Measurements from ENCODE around the gene ADCY9.
"Not testable (repeated sequence)": the region's sequence is repeated elsewhere in the genome, so short reads cannot be mapped to it uniquely, and the experiment has no call there.

The ADCY9 gene

GRCh38 chr16:3953728-3954410, 162.4 kb downstream of the ADCY9 start:
- DNase-seq (ENCODE audit: low read depth in 3 of 3, low spot score in 1 of 3) = no peak

DNA sequence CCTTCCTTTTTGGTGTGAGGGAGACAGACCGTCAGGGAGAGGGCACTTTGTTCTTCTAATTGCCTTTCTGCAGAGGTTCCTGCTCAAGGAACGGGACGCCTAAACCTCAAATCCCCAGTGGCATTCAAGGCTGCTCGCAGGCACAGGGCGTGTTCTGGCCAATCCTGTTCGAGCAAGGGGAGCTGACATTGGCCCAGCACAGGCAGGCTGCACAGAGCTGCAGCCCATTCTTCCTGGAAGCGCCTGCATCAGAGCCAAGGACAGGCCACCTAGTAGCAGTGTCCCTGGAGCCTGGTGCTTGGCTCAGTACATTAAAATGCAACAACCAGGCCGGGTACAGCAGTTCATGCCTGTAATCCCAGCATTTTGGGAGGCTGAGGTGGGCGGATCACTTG, 163.5 kb downstream of the ADCY9 start:
- no peak for DNase-seq (ENCODE audit: low read depth in 3 of 3, low spot score in 1 of 3)

- no peak for DNase-seq (ENCODE audit: low read depth in 3 of 3, low spot score in 1 of 3)
Measured at GRCh38 chr16:3951861-3952736, 164.1 kb downstream of the ADCY9 start.

GRCh38 chr16:3951380-3951779, 164.9 kb downstream of the ADCY9 start:
- DNase-seq (ENCODE audit: low read depth in 3 of 3, low spot score in 1 of 3) = not testable (repeated sequence)

GRCh38 chr16:3950343-3951193, 165.7 kb downstream of the ADCY9 start:
- no peak for DNase-seq (ENCODE audit: low read depth in 3 of 3, low spot score in 1 of 3)

- no peak for DNase-seq (ENCODE audit: low read depth in 3 of 3, low spot score in 1 of 3)
Measured at GRCh38 chr16:3949946-3950342, 166.3 kb downstream of the ADCY9 start.

GRCh38 chr16:3949287-3949686, 167.0 kb downstream of the ADCY9 start:
- DNase-seq (ENCODE audit: low read depth in 3 of 3, low spot score in 1 of 3) = no peak

- DNase-seq (ENCODE audit: low read depth in 3 of 3, low spot score in 1 of 3) = no peak
Measured at GRCh38 chr16:3948378-3948995, 167.8 kb downstream of the ADCY9 start.

- DNase-seq (ENCODE audit: low read depth in 3 of 3, low spot score in 1 of 3) = no peak
Measured at GRCh38 chr16:3946604-3947180, 169.6 kb downstream of the ADCY9 start.

DNA sequence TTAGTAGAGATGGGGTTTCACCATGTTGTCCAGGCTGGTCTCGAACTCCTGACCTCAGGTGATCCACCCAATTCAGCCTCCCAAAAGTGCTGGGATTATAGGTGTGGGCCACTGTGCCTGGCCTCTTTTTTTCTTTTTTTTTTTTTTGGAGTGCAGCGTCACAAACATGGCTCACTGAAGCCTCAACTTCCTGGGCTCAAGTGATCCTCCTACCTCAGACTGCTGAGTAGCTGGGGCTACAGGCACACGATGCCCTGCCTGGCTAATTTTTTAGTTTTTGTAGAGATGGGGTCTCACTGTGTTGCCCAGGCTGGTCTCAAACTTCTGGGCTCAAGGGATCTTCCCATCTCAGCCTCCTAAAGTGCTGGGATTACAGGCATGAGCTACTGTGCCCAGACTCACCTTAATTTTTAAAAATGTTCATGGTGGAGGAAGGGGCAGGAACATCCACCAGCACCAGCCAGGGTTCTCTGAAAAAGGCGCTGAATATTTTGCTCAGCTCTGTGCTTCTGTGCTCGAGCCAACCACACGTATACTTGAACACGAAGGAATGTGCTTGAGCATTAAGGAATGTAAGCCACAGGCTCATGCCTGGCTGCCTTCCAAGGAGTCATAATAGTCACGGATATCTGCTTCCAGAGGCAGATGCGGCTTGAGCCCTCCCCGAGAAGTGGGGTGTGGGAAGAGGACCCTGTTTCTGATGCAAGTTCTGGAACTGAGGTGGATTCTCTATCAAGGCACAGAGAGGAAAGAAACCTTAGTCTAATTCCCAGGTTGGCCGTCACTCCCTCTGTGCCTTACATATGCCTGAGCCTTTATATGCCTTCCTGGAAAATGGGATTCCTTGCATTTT, 170.3 kb downstream of the ADCY9 start:
- DNase-seq (ENCODE audit: low read depth in 3 of 3, low spot score in 1 of 3) = no peak

DNA sequence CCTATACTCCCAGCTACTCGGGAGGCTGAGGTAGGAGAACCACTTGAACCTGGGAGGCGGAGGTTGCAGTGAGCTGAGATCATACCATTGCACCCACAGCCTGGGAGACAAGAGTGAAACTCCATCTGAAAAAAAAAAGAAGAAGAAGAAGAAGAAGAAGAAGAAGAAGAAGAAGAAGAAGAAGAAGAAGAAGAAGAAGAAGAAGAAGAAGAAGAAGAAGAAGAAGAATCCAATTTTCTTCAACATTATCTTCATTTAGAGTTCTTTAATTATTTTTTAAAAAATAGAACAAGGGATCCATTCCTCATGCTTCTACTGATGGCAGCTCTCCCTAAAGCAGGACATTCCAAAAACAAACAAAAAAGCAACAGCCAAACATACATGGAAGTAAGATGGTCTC, 171.8 kb downstream of the ADCY9 start:
- DNase-seq (ENCODE audit: low read depth in 3 of 3, low spot score in 1 of 3) = not testable (repeated sequence)

DNA sequence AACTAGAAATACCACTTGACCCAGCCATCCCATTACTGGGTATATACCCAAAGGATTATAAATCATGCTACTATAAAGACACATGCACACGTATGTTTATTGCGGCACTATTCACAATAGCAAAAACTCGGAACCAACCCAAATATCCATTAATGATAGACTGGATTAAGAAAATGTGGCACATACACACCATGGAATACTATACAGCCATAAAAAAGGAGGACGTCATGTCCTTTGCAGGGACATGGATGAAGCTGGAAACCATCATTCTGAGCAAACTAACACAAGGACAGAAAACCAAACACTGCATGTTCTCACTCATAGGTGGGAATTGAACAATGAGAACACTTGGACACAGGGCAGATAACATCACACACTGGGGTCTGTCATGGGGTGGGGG, 174.1 kb downstream of the ADCY9 start:
- not testable (repeated sequence) for DNase-seq (ENCODE audit: low read depth in 3 of 3, low spot score in 1 of 3)

- peak; percentile 10 to 59 (median 34) for DNase-seq (ENCODE audit: low read depth in 3 of 3, low spot score in 1 of 3)
Measured at GRCh38 chr16:3938843-3939624, 177.2 kb downstream of the ADCY9 start.

DNA sequence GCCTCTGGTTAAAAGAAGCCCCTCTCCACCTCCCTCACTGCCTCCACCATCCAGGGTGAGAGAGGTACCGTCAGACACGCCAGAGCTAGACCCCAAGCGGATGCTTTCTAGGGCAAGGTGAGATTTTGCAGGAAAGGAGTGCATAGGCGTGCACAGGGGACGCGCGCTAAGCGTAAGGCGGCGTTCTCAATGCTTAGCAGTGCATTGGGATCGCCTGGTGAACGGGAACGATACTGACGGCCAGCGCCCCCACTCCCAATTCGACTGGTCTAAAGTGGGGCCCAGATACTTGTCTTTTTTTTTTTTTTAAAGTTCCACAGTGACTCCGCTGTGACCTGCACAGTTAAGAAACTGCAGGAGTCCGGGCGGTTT, 177.8 kb downstream of the ADCY9 start:
- DNase-seq (ENCODE audit: low read depth in 3 of 3, low spot score in 1 of 3) = no peak

GRCh38 chr16:3937066-3937875, 179.0 kb downstream of the ADCY9 start:
- no peak for DNase-seq (ENCODE audit: low read depth in 3 of 3, low spot score in 1 of 3)

DNA sequence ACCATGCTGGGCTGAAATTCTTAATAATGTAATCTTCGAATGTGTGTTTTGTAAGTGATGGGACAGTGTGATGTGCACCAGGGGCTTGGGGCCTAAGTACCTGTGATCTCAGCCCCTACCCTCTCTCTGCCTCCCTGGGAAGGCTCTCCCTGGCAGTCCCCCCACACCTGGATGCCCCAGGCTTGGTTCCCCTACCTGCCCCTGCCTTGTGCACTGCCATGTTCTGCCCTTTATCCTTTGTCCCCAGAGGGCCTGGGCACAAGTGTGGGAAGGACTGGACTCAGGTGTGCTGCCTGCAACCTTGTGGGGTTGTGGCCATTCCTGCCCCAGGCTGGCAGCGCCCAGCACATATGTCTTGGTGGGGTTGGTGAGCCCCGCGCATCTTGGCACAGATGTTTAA, 180.3 kb downstream of the ADCY9 start:
- DNase-seq (ENCODE audit: low read depth in 3 of 3, low spot score in 1 of 3) = no peak

GRCh38 chr16:3934491-3935181, 181.6 kb downstream of the ADCY9 start:
- DNase-seq (ENCODE audit: low read depth in 3 of 3, low spot score in 1 of 3) = no peak

GRCh38 chr16:3927147-3927546, 189.1 kb downstream of the ADCY9 start:
- not testable (repeated sequence) for DNase-seq (ENCODE audit: low read depth in 3 of 3, low spot score in 1 of 3)

All from stimulated activated CD4-positive, alpha-beta T cell treated with anti-CD3 and anti-CD28 coated beads, TNF-alpha, amount 100 ng/mL, for 1 hour (primary cell).